Fibroblast of pulmonary artery (primary cell): Measurements from ENCODE around the gene PLCL1.

Experiments
- DNase-seq: peaks from one replicate; pipeline ENCODE4 v3.0.0-alpha.2; 2010; ENCODE audit warnings: low read depth
- H3K4me3 ChIP-seq: replicated peaks from 2 replicates; pipeline ENCODE4 v1.5.1; 2011; ENCODE audit warnings: low read depth, mild to moderate bottlenecking, control low read depth, low read length, moderate library complexity
- TF ChIP-seq, protein P1 (sequence below): IDR thresholded peaks from 2 replicates; pipeline ENCODE4 v1.5.1; 2011; ENCODE audit warnings: mild to moderate bottlenecking, control low read depth, low read length, inconsistent platforms; ENCODE audit errors: missing control alignments

PLCL1 gene

DNA sequence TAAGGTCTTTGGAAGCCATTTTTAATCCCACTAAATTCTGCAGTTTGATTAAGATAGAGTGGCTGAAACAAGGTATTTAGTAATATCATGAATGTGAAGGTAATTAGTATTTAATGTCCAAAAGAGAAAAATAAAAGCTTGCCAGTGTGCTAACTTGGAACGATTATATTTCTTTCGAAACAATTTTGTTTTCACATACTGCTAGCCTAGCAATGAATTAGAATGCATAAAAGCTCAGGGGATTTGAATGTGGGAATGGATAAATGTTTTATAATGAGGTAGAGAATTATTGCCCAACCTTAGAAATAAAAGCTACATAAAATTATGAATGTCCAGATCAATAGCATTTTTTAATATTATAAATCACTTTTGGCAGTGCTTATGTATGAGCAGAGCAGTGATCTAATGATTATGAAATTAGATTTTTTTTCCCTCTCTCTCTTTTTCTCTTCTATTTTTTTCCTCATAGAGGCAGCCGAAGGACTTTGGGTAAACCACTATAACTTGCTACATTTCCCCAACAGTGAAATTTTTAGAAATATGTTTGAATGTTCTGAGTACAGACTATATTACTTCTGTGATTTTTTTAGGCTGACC, 75.5 kb downstream of the PLCL1 start:
- TF ChIP-seq, protein P1, sequence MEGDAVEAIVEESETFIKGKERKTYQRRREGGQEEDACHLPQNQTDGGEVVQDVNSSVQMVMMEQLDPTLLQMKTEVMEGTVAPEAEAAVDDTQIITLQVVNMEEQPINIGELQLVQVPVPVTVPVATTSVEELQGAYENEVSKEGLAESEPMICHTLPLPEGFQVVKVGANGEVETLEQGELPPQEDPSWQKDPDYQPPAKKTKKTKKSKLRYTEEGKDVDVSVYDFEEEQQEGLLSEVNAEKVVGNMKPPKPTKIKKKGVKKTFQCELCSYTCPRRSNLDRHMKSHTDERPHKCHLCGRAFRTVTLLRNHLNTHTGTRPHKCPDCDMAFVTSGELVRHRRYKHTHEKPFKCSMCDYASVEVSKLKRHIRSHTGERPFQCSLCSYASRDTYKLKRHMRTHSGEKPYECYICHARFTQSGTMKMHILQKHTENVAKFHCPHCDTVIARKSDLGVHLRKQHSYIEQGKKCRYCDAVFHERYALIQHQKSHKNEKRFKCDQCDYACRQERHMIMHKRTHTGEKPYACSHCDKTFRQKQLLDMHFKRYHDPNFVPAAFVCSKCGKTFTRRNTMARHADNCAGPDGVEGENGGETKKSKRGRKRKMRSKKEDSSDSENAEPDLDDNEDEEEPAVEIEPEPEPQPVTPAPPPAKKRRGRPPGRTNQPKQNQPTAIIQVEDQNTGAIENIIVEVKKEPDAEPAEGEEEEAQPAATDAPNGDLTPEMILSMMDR, result no peak
- DNase-seq, result no peak
- H3K4me3 ChIP-seq, result no peak overlapping the region

DNA sequence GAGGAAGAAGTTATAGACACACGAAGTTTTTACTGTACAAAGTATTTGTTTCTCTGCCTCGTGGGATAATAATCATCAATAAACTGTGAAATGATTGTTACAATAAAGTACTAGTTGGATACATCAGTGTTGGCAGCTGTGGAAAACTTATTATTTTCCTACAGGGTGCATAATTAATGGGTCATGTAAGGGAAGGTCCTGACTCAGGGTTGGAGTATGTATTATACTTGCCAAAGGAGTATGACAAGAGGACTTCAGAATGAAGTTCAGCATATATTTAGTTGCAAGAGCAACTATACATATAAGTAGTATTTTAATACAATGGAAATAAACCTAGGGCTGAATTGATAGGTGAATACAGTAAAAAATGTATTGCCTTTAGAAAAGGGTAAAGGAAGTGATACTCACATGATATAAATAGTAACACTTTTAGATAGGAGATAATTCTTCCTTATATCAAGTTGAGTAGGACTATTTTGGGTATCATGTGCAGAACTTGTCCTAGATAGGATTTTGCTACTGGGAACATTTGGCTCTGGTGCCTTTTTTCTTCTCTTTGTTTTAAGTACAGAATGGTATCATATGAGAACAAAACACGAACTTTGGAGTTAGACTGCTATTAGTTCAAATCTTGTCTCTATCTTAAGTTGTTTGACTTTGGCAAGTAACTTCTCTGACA, 79.1 kb downstream of the PLCL1 start:
- peak; percentile 48 for DNase-seq
- H3K4me3 ChIP-seq, result no peak overlapping the region
- TF ChIP-seq, protein P1, result no peak

DNA sequence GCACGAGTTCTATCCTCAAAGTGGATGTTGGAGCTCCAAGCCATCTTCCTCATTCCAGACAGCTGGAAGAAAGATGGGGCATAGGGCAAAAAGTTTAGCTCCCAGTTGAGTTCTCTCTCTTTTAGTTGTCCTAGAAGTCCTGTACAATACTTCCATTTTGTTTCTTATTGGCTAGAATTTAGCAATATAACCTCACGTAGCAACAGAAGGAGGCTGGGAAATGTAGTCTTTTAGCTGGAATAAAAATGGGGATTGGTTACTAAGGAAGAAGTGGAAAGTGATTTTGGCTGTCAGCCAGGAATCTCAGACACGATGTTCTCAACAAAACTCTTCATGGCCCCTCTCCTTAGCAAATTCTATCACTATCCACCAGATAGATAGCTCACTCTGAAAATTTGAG, 79.9 kb downstream of the PLCL1 start:
- no peak overlapping the region for H3K4me3 ChIP-seq
- TF ChIP-seq, protein P1, result no peak
- no peak for DNase-seq

DNA sequence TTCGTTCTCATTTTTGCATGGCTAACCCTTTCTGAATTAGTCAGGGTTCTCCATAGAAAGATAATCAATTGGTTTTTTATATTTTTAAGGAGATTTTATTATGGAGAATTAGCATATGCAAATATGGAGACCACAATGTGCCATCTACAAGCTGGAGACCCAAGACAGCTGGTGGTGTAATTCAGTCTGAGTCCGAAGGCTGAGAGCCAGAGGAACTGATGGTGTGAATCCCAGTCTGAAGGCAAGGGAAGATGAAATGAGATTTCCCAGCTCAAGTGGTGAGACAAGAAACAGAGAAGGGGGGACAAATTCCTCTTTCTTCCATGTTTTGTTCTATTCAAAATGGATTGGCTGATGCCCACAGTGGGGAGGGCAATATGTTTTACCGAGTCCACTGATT, 80.7 kb downstream of the PLCL1 start:
- no peak for DNase-seq
- TF ChIP-seq, protein P1, result no peak
- no peak overlapping the region for H3K4me3 ChIP-seq

DNA sequence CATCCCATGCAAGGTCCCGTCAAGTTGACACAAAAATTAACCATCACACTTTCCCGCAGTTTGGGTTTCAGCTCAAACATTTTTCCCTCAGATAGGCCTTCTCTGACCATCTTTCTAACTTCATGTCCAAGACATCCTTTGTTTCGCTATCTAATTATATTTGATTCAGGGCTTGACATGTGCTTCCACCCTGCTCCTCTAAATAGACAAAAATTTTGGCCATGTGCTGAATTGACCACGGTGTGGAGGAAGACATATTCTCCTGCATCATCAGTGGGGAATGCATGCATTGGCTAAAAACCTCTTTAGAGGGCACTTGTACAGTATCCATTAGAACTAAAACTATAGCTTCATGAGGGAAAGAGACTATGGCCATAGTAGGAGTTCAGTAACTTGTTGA, 81.2 kb downstream of the PLCL1 start:
- no peak for DNase-seq
- TF ChIP-seq, protein P1, result no peak

DNA sequence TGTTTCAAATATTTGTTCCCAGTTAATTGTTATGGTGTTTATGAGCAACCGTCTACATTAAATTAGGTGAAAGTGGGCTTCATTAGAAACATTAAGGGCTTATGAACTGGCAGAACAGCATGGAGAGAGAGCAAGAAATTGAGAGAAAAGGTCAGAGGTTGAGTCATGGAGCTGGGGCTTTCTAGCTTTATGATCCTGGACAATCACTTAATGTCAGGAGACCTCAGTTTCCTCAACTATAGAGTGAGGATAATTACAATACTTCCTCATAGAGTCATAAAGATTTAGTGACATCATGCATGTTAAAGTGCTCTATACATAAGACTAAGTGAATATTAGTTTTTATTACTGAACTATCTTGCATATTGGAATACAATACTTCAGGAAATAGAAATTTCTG, 83.9 kb downstream of the PLCL1 start:
- no peak overlapping the region for H3K4me3 ChIP-seq
- no peak for DNase-seq
- TF ChIP-seq, protein P1, result no peak

More for the DNA sequence above, 81.2 kb downstream of the PLCL1 start:
- H3K4me3 ChIP-seq, result no peak overlapping the region

DNA sequence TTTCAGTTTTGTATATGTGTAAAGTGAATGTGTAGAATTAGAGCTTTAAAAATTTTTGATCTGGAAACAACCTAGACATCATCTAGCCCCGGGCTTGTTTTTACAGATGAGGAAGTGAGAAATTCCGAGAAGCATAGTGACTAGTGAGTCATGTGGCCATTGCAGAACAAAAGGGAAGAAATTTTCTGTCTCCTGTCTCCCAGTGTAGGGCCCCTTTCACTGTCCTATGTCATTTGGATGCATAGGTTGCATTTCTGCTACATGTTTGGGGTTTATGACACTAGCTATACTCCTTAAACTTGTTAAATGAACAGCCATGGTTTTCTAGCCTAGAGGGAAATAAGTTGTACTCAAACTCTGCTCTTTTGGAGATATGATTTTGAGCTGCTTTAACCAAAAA, 84.6 kb downstream of the PLCL1 start:
- no peak overlapping the region for H3K4me3 ChIP-seq
- TF ChIP-seq, protein P1, result no peak
- peak; percentile 75 for DNase-seq
